SU-DHL-6 (cell line): ENCODE data around the gene PCDHGA12.

Experiments
- H2AFZ ChIP-seq: fragments of 200-600 bp; sonication (generic); 2 replicates; pipeline ENCODE4 v1.6.1; 2014; ENCODE audit warnings: low read depth, mild to moderate bottlenecking, moderate library complexity, mixed read lengths, antibody characterized with exemption, low read length; ENCODE audit not compliant: severe bottlenecking
- H3F3A ChIP-seq: fragments of 200-600 bp; shearing (Covaris generic); 2 replicates; pipeline ENCODE4 v1.6.0; 2016; ENCODE audit warnings: antibody characterized with exemption, mild to moderate bottlenecking; ENCODE audit not compliant: insufficient read depth
- H3K27ac ChIP-seq: fragments of 200-600 bp; sonication (generic); 2 replicates; pipeline ENCODE4 v1.5.1; 2016; ENCODE audit warnings: low read depth, mild to moderate bottlenecking, low read length, moderate library complexity, mixed read lengths
- H3K27me3 ChIP-seq: fragments of 200-600 bp; sonication (generic), shearing (Covaris generic); 2 replicates; pipeline ENCODE4 v1.6.0; 2014; ENCODE audit warnings: mild to moderate bottlenecking, low read length
- H3K36me3 ChIP-seq: fragments of 200-600 bp; sonication (generic); 2 replicates; pipeline ENCODE4 v1.6.1; 2014; ENCODE audit warnings: mild to moderate bottlenecking, low read length, mixed read lengths
- H3K4me2 ChIP-seq: fragments of 300-600, 200-600 bp; shearing (Covaris generic), sonication (generic); 2 replicates; pipeline ENCODE4 v1.6.0; 2014; ENCODE audit warnings: low read length, low read depth, mild to moderate bottlenecking; ENCODE audit not compliant: poor library complexity, severe bottlenecking
- H3K4me3 ChIP-seq: fragments of 200-600 bp; sonication (generic); 2 replicates; pipeline ENCODE4 v1.5.1; 2014; ENCODE audit warnings: antibody characterized with exemption, low read length, mild to moderate bottlenecking, mixed read lengths; ENCODE audit not compliant: insufficient read depth, poor library complexity, severe bottlenecking
- H3K79me2 ChIP-seq: fragments of 200-600 bp; sonication (generic); 2 replicates; pipeline ENCODE4 v1.6.1; 2014; ENCODE audit warnings: mild to moderate bottlenecking, low read length, moderate library complexity; ENCODE audit not compliant: insufficient read depth
- H3K9ac ChIP-seq: fragments of 200-600 bp; sonication (generic); 2 replicates; pipeline ENCODE4 v1.7.0; 2014; ENCODE audit warnings: mild to moderate bottlenecking, low read length
- H3K9me2 ChIP-seq: fragments of 200-600 bp; sonication (generic); replicated peaks from 2 replicates; pipeline ENCODE4 v1.6.1; 2014; ENCODE audit warnings: low read length; ENCODE audit not compliant: insufficient read depth
- H3K9me3 ChIP-seq: fragments of 200-600 bp; sonication (generic); 2 replicates; pipeline ENCODE4 v1.6.1; 2014; ENCODE audit warnings: low read length, mixed read lengths; ENCODE audit not compliant: insufficient read depth
- H4K20me1 ChIP-seq: fragments of 200-600 bp; sonication (generic); 2 replicates; pipeline ENCODE4 v1.6.1; 2014; ENCODE audit warnings: low read depth, mild to moderate bottlenecking, antibody characterized with exemption, low read length, moderate library complexity, mixed read lengths
- EZH2phosphoT487 ChIP-seq: fragments of 200-600 bp; sonication (generic), shearing (Covaris generic); conservative IDR thresholded peaks from 2 replicates; pipeline ENCODE4 v1.6.1; 2018; ENCODE audit warnings: mild to moderate bottlenecking, antibody characterized with exemption, low read length, moderate library complexity, mixed read lengths
- TF ChIP-seq, protein P1 (sequence below): fragments of 200-600 bp; sonication (generic); IDR thresholded peaks from one replicate; pipeline ENCODE4 v1.5.1; 2017; ENCODE audit warnings: antibody characterized with exemption, mild to moderate bottlenecking, low read length, moderate library complexity; ENCODE audit not compliant: insufficient read depth, poor library complexity, severe bottlenecking

Gene PCDHGA12

GRCh38 chr5:141434006-141434405 lies 3.7 kb downstream of the PCDHGA12 start:
- Histone ChIP-seq H4K20me1 (no peaks in the 10 kb centered on the region), H3K9me3 (peaks cover 6% of the 10 kb centered on the region; the same call in 1 of the 2 replicates), H3K4me3 (no peak overlapping the region), H3K27ac (no peak overlapping the region), H3F3A (no peaks in the 10 kb centered on the region), H3K79me2 (no peaks in the 10 kb centered on the region), H3K4me2 (no peak overlapping the region), H3K36me3 (no peaks in the 10 kb centered on the region; the same call in 1 of the 2 replicates), H3K9me2 (no peaks in the 10 kb centered on the region), H3K27me3 (no peaks in the 10 kb centered on the region), H3K9ac (no peak overlapping the region), H2AFZ (no peak overlapping the region)
- TF ChIP-seq, protein P1, sequence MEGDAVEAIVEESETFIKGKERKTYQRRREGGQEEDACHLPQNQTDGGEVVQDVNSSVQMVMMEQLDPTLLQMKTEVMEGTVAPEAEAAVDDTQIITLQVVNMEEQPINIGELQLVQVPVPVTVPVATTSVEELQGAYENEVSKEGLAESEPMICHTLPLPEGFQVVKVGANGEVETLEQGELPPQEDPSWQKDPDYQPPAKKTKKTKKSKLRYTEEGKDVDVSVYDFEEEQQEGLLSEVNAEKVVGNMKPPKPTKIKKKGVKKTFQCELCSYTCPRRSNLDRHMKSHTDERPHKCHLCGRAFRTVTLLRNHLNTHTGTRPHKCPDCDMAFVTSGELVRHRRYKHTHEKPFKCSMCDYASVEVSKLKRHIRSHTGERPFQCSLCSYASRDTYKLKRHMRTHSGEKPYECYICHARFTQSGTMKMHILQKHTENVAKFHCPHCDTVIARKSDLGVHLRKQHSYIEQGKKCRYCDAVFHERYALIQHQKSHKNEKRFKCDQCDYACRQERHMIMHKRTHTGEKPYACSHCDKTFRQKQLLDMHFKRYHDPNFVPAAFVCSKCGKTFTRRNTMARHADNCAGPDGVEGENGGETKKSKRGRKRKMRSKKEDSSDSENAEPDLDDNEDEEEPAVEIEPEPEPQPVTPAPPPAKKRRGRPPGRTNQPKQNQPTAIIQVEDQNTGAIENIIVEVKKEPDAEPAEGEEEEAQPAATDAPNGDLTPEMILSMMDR: no peak
- TF ChIP-seq EZH2phosphoT487: no peak

GRCh38 chr5:141437221-141437620 lies 6.9 kb downstream of the PCDHGA12 start:
- Histone ChIP-seq H4K20me1 (no peaks in the 10 kb centered on the region), H3F3A (no peaks in the 10 kb centered on the region), H3K9ac (no peak overlapping the region), H3K4me3 (no peak overlapping the region), H3K4me2 (no peak overlapping the region), H3K79me2 (no peaks in the 10 kb centered on the region), H3K9me3 (no peaks in the 10 kb centered on the region), H3K27ac (no peak overlapping the region), H2AFZ (no peak overlapping the region), H3K36me3 (no peaks in the 10 kb centered on the region), H3K27me3 (no peaks in the 10 kb centered on the region), H3K9me2 (no peaks in the 10 kb centered on the region)
- TF ChIP-seq EZH2phosphoT487: no peak
- TF ChIP-seq, protein P1: no peak

DNA sequence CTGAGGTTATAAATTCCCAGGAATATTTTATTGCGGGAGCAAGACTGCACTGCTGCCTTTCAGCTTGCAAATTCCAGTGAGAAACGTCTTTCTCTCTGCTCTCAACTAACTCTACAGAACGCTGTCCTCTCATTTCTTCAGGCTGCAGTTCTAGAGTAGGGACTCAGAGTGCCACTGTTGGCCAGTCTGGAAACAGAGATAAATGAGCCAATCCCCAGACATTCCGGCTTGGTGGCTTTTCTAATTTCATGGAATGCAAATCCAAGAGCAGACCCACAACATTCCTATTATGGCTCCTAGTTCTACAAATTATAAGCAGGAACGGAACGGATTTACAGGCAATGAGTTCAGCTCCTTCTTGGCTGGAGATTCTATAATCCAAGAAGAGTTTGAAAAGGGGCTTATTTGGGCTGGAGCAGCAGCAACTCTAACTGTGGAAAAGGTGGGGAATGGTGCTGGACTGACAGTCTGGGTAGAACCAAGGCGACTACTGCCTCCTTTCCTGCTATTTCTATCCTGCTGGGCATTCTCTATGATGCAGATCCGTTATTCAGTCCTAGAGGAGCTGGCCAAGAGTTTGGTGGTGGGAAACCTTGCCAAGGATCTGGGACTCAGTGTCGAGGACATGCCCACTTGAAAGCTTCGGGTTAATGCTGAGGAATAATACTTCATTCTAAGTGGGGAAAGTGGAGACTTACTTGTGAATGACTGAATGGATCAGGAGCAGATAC lies 9.3 kb downstream of the PCDHGA12 start:
- no peaks in the 10 kb centered on the region for H3K36me3 ChIP-seq

More for the DNA sequence above, 9.3 kb downstream of the PCDHGA12 start:
- H4K20me1 ChIP-seq: no peaks in the 10 kb centered on the region
- H3K79me2 ChIP-seq: no peaks in the 10 kb centered on the region
- H3K9ac ChIP-seq: no peak overlapping the region
- H3K4me2 ChIP-seq: no peak overlapping the region
- H3K4me3 ChIP-seq: no peak overlapping the region
- no peaks in the 10 kb centered on the region for H3K27me3 ChIP-seq
- no peak overlapping the region for H2AFZ ChIP-seq
- H3F3A ChIP-seq: no peaks in the 10 kb centered on the region
- no peak overlapping the region for H3K27ac ChIP-seq
- no peaks in the 10 kb centered on the region for H3K9me2 ChIP-seq
- H3K9me3 ChIP-seq: no peaks in the 10 kb centered on the region
- no peak for TF ChIP-seq EZH2phosphoT487
- TF ChIP-seq, protein P1: no peak
